ENCODE measurements around the gene KAZN. TPM values are rescaled to one million over a fixed set of nuclear protein-coding genes. Genes with fewer than 3 reads are reported as not detected.

KAZN gene
- total and polyA plus RNA-seq, 2 donors from 2014 or later, result 17.4 to 60.8 TPM

GRCh38 chr1:14656384-14656937 is 58.0 kb downstream of the KAZN start:
- Histone ChIP-seq H3K27me3 (ENCODE audit: control insufficient read depth, insufficient read depth, low read length) (no peaks in the 10 kb centered on the region), H3K9me3 (ENCODE audit: control insufficient read depth in 2 of 3, insufficient read depth in 1 of 3, low read length in 3 of 3) (no peaks in the 10 kb centered on the region), H3K36me3 (ENCODE audit: control insufficient read depth in 2 of 3, insufficient read depth in 3 of 3, low read length in 3 of 3) (no peaks in the 10 kb centered on the region), H3K4me3 (ENCODE audit: low read length in 3 of 3) (no peak overlapping the region), H3K27ac (ENCODE audit: low read depth in 2 of 2, low read length in 2 of 2) (no peak overlapping the region), H3K4me1 (ENCODE audit: control insufficient read depth in 2 of 3, insufficient read depth in 2 of 3, low read depth in 1 of 3, low read length in 3 of 3) (no peaks in the 10 kb centered on the region), H3K9ac (ENCODE audit: low read length in 3 of 3) (no peak overlapping the region)
- DNase-seq, result no peak
- no peak for FAIRE-seq
- no peak for TF ChIP-seq CTCF (IDR thresholded peaks at IDR 0.05; ENCODE audit: borderline replicate concordance, extremely low read depth, insufficient read depth)
- intact Hi-C loops (cut with DNase I), result no loop called here

GRCh38 chr1:14658642-14659041 is 60.2 kb downstream of the KAZN start:
- no peak for DNase-seq
- H3K27ac ChIP-seq (ENCODE audit: low read depth in 2 of 2, low read length in 2 of 2), result no peak overlapping the region
- intact Hi-C loops (cut with DNase I), result no loop called here

GRCh38 chr1:14659913-14660312 is 61.4 kb downstream of the KAZN start:
- Histone ChIP-seq H3K36me3 (ENCODE audit: control insufficient read depth in 2 of 3, insufficient read depth in 3 of 3, low read length in 3 of 3) (no peaks in the 10 kb centered on the region), H3K27me3 (ENCODE audit: control insufficient read depth, insufficient read depth, low read length) (no peaks in the 10 kb centered on the region), H3K9me3 (ENCODE audit: control insufficient read depth in 2 of 3, insufficient read depth in 1 of 3, low read length in 3 of 3) (no peaks in the 10 kb centered on the region), H3K9ac (ENCODE audit: low read length in 3 of 3) (no peak overlapping the region), H3K4me1 (ENCODE audit: control insufficient read depth in 2 of 3, insufficient read depth in 2 of 3, low read depth in 1 of 3, low read length in 3 of 3) (no peaks in the 10 kb centered on the region), H3K4me3 (ENCODE audit: low read length in 3 of 3) (no peak overlapping the region), H3K27ac (ENCODE audit: low read depth in 2 of 2, low read length in 2 of 2) (no peak overlapping the region)
- DNase-seq (no peak), FAIRE-seq (no peak)
- no peak for TF ChIP-seq CTCF (IDR thresholded peaks at IDR 0.05; ENCODE audit: borderline replicate concordance, extremely low read depth, insufficient read depth)
- intact Hi-C loops (cut with DNase I), result no loop called here

More at GRCh38 chr1:14658642-14659041, 60.2 kb downstream of the KAZN start:
- H3K4me1 ChIP-seq (ENCODE audit: control insufficient read depth in 2 of 3, insufficient read depth in 2 of 3, low read depth in 1 of 3, low read length in 3 of 3), result no peaks in the 10 kb centered on the region
- no peaks in the 10 kb centered on the region for H3K36me3 ChIP-seq (ENCODE audit: control insufficient read depth in 2 of 3, insufficient read depth in 3 of 3, low read length in 3 of 3)
- no peaks in the 10 kb centered on the region for H3K27me3 ChIP-seq (ENCODE audit: control insufficient read depth, insufficient read depth, low read length)
- TF ChIP-seq CTCF (IDR thresholded peaks at IDR 0.05; ENCODE audit: borderline replicate concordance, extremely low read depth, insufficient read depth), result no peak
- FAIRE-seq, result no peak
- H3K9me3 ChIP-seq (ENCODE audit: control insufficient read depth in 2 of 3, insufficient read depth in 1 of 3, low read length in 3 of 3), result no peaks in the 10 kb centered on the region
- H3K9ac ChIP-seq (ENCODE audit: low read length in 3 of 3), result no peak overlapping the region
- H3K4me3 ChIP-seq (ENCODE audit: low read length in 3 of 3), result no peak overlapping the region

- intact Hi-C loops (cut with DNase I), result no loop called here
- H3K27me3 ChIP-seq (ENCODE audit: control insufficient read depth, insufficient read depth, low read length), result no peaks in the 10 kb centered on the region
- FAIRE-seq (no peak), DNase-seq (no peak)
- no peak overlapping the region for H3K27ac ChIP-seq (ENCODE audit: low read depth in 2 of 2, low read length in 2 of 2)
- no peak overlapping the region for H3K9ac ChIP-seq (ENCODE audit: low read length in 3 of 3)
- no peaks in the 10 kb centered on the region for H3K9me3 ChIP-seq (ENCODE audit: control insufficient read depth in 2 of 3, insufficient read depth in 1 of 3, low read length in 3 of 3)
- no peak for TF ChIP-seq CTCF (IDR thresholded peaks at IDR 0.05; ENCODE audit: borderline replicate concordance, extremely low read depth, insufficient read depth)
- H3K36me3 ChIP-seq (ENCODE audit: control insufficient read depth in 2 of 3, insufficient read depth in 3 of 3, low read length in 3 of 3), result no peaks in the 10 kb centered on the region
- H3K4me3 ChIP-seq (ENCODE audit: low read length in 3 of 3), result no peak overlapping the region
- no peaks in the 10 kb centered on the region for H3K4me1 ChIP-seq (ENCODE audit: control insufficient read depth in 2 of 3, insufficient read depth in 2 of 3, low read depth in 1 of 3, low read length in 3 of 3)
Observed at GRCh38 chr1:14660801-14661200, 62.3 kb downstream of the KAZN start.

Data from kidney (tissue), 14 donors.